ENCODE measurements around the gene RNF212. TPM values are rescaled to one million over a fixed set of nuclear protein-coding genes. Genes with fewer than 3 reads are reported as not detected.

RNF212 gene
- total and polyA plus RNA-seq, 9 of the 15 experiments (the other 6 are each of a cell fraction or from before 2014, with no cell fraction given), result 0.04 TPM; not detected in 8

GRCh38 chr4:1090465-1091440 lies 22.6 kb downstream of the RNF212 start:
- intact Hi-C loops (cut with micrococcal nuclease), result no loop called here
- no peaks in the 10 kb centered on the region for H3K79me2 ChIP-seq (ENCODE audit: control insufficient read depth, insufficient read depth, low read length)
- POLR2A ChIA-PET, result interaction anchor here (0.7 to 1.2 kb wide), 2 partner anchors 11 to 617 kb away, joined by 3 to 5 read pairs; no protein-coding TSS in a partner anchor
- H3K36me3 ChIP-seq (ENCODE audit: control insufficient read depth, insufficient read depth, low read length), result no peaks in the 10 kb centered on the region
- BruUV-seq (replicated peaks), result no TSS peak
- no peak for TF ChIP-seq JUND (IDR thresholded peaks at IDR 0.05; ENCODE audit: borderline replicate concordance, low read depth, low read length)
- TF ChIP-seq JUND (tag; IDR thresholded peaks at IDR 0.05; ENCODE audit: borderline replicate concordance, low read depth, low read length), result no peak
- no peak for TF ChIP-seq ZNF436 (CRISPR knock-in tag; IDR thresholded peaks at IDR 0.05)
- no peak for TF ChIP-seq HDAC2 (IDR thresholded peaks at IDR 0.05)
- no peak overlapping the region for H3K9ac ChIP-seq (ENCODE audit: insufficient read depth in 1 of 2, low read depth in 2 of 2, low read length in 2 of 2)
- H3K27me3 ChIP-seq (ENCODE audit: control insufficient read depth in 2 of 2, insufficient read depth in 2 of 2, low read length in 2 of 2), result peaks cover 2 to 43% of the 10 kb centered on the region in 2 experiments; a peak in 4 of 5 replicates
- CTCF ChIA-PET (ENCODE audit: low intra/inter-chr PET ratio), result no interaction called here
- in situ Hi-C loops (cut with MboI), result no loop called here
- H3K27ac ChIP-seq (ENCODE audit: extremely low read depth, low read depth, low read length), result no peak overlapping the region
- H4K20me1 ChIP-seq (replicated peaks; ENCODE audit: control insufficient read depth, insufficient read depth, low read length), result no peaks in the 10 kb centered on the region
- ATAC-seq (no peak), DNase-seq (ENCODE audit: extremely low read depth in 1 of 4, low spot score in 3 of 4) (no peak), FAIRE-seq (no peak)
- no peak overlapping the region for H2AFZ ChIP-seq (ENCODE audit: low read depth, low read length)
- H3K4me2 ChIP-seq (ENCODE audit: insufficient read depth, low read length), result no peak overlapping the region
- H3K4me1 ChIP-seq (replicated peaks in 1 of 2; ENCODE audit: control insufficient read depth in 2 of 2, insufficient read depth in 2 of 2, low read length in 2 of 2), result peaks cover 0 to 8% of the 10 kb centered on the region in 2 experiments; a peak in 1 of 5 replicates
- no peak overlapping the region for H3K4me3 ChIP-seq
- H3K9me3 ChIP-seq (replicated peaks; ENCODE audit: control insufficient read depth, insufficient read depth, low read depth, low read length), result 0 out of 2 replicates have a peak, but pooled peaks cover 1% of the 10 kb centered on the region
- under 1% methylated on average over 10 of the region's 10 CpGs for WGBS (ENCODE audit: insufficient coverage, low coverage, missing lambda C conversion rate)
- no peaks in the 10 kb centered on the region for H3K9me1 ChIP-seq (ENCODE audit: control insufficient read depth, insufficient read depth, low read length)

- ATAC-seq, result no peak
- H3K9ac ChIP-seq (ENCODE audit: insufficient read depth in 1 of 2, low read depth in 2 of 2, low read length in 2 of 2), result no peak overlapping the region
- H3K4me3 ChIP-seq, result no peak overlapping the region
- H3K27me3 ChIP-seq (ENCODE audit: control insufficient read depth in 2 of 2, insufficient read depth in 2 of 2, low read length in 2 of 2), result peaks cover 4 to 50% of the 10 kb centered on the region in 2 experiments; a peak in 4 of 5 replicates
- no peaks in the 10 kb centered on the region for H4K20me1 ChIP-seq (replicated peaks; ENCODE audit: control insufficient read depth, insufficient read depth, low read length)
- H3K4me2 ChIP-seq (ENCODE audit: insufficient read depth, low read length), result no peak overlapping the region
- H3K27ac ChIP-seq (ENCODE audit: extremely low read depth, low read depth, low read length), result no peak overlapping the region
- H3K79me2 ChIP-seq (ENCODE audit: control insufficient read depth, insufficient read depth, low read length), result no peaks in the 10 kb centered on the region
- peaks cover 0 to 8% of the 10 kb centered on the region in 2 experiments; a peak in 1 of 5 replicates for H3K4me1 ChIP-seq (replicated peaks in 1 of 2; ENCODE audit: control insufficient read depth in 2 of 2, insufficient read depth in 2 of 2, low read length in 2 of 2)
- H2AFZ ChIP-seq (ENCODE audit: low read depth, low read length), result no peak overlapping the region
- CTCF ChIA-PET (ENCODE audit: low intra/inter-chr PET ratio), result no interaction called here
- no peaks in the 10 kb centered on the region for H3K9me1 ChIP-seq (ENCODE audit: control insufficient read depth, insufficient read depth, low read length)
- H3K9me3 ChIP-seq (replicated peaks; ENCODE audit: control insufficient read depth, insufficient read depth, low read depth, low read length), result 0 out of 2 replicates have a peak, but pooled peaks cover 1% of the 10 kb centered on the region
- DNase-seq (ENCODE audit: extremely low read depth in 1 of 4, low spot score in 3 of 4), result no peak
- POLR2A ChIA-PET, result no interaction called here
- FAIRE-seq, result no peak
- in situ Hi-C loops (cut with MboI) (no loop called here), intact Hi-C loops (cut with micrococcal nuclease) (no loop called here)
- BruUV-seq (replicated peaks), result no TSS peak
- no peaks in the 10 kb centered on the region for H3K36me3 ChIP-seq (ENCODE audit: control insufficient read depth, insufficient read depth, low read length)
- 6% methylated on average over 3 of the region's 3 CpGs for WGBS (ENCODE audit: insufficient coverage, low coverage, missing lambda C conversion rate)
- TF ChIP-seq ZNF407 (IDR thresholded peaks at IDR 0.05; ENCODE audit: low read depth) (no peak), PML (IDR thresholded peaks at IDR 0.05; ENCODE audit: low read length) (no peak)
Observed at GRCh38 chr4:1090036-1090435, 23.3 kb downstream of the RNF212 start.

All from K562 (cell line).